HCT116 (cell line): Measurements from ENCODE around the gene SEMA4D. TPM values are rescaled to one million over a fixed set of nuclear protein-coding genes. Genes with fewer than 3 reads are reported as not detected.

Experiments
- ATAC-seq: fragments of 200-7000 bp; cut with Tn5 transposase; 2 replicates; pipeline ENCODE4 v1.9.1; 2020; ENCODE audit warnings: mild to moderate bottlenecking, moderate library complexity
- BruUV-seq: library from RNA; stranded (reverse); fragments of 400-500 nt; replicated peaks from 2 replicates; lab custom pipeline; 2021; lab: Mats Ljungman, UMichigan
- CTCF ChIA-PET: fragments of 300-600 bp; sonication (Branson Sonifier 250); formaldehyde crosslinking; loops from one replicate; lab custom pipeline; 2021; ENCODE audit warnings: antibody characterized with exemption; lab: Charles Lee
- POLR2A ChIA-PET: fragments of 300-600, 350-600 bp; sonication (Branson Sonifier 250); formaldehyde crosslinking; loops from one replicate; lab custom pipeline; 2021; ENCODE audit warnings: antibody characterized with exemption; lab: Charles Lee
- RAD21 ChIA-PET, 2 experiments: fragments of 300-600 bp; sonication (Branson Sonifier 250); formaldehyde crosslinking; loops; one replicate each; lab custom pipeline; 2023; ENCODE audit warnings: low total read pairs in 2 of 2; ENCODE audit not compliant: uncharacterized antibody in 2 of 2, unreplicated experiment in 2 of 2, low non-redundant PET in 1 of 2; lab: Charles Lee
- DNase-seq: peaks from one replicate; pipeline ENCODE4 v3.0.0-alpha.2; 2010; ENCODE audit warnings: low read depth, low spot score
- H2AFZ ChIP-seq: fragments of 200-600 bp; shearing (Covaris generic), sonication (generic); 2 replicates; pipeline ENCODE4 v1.6.1; 2017; ENCODE audit warnings: low read depth, mixed run types, mixed read lengths, antibody characterized with exemption, low read length; ENCODE audit not compliant: poor library complexity, severe bottlenecking
- H3K27ac ChIP-seq: 2 replicates; pipeline ENCODE4 v1.5.1; 2012; ENCODE audit warnings: low read depth, low read length
- H3K27me3 ChIP-seq: fragments of 200-600 bp; sonication (generic); 2 replicates; pipeline ENCODE4 v1.6.1; 2016; ENCODE audit warnings: mixed run types, low read length, mixed read lengths; ENCODE audit not compliant: insufficient read depth
- H3K36me3 ChIP-seq, 2 experiments: fragments of 200-500 bp in 1 of 2; fragments of 200-600 bp in 1 of 2; sonication (Bioruptor generic) in 1 of 2; sonication (generic) in 1 of 2; 2 replicates each; pipeline versions ENCODE4 v1.5.1 to v1.6.1; 2014 to 2016; ENCODE audit warnings: low read length in 2 of 2, inconsistent platforms in 1 of 2, mixed read lengths in 1 of 2, mixed run types in 1 of 2; ENCODE audit not compliant: insufficient read depth in 2 of 2, control insufficient read depth in 1 of 2
- H3K4me1 ChIP-seq, 2 experiments: fragments of 200-600 bp in 1 of 2; sonication (generic) in 1 of 2; 2 replicates each; pipeline versions ENCODE4 v1.5.1 to v1.6.1; 2012 to 2017; ENCODE audit warnings: low read length in 2 of 2, inconsistent platforms in 1 of 2, mild to moderate bottlenecking in 1 of 2, mixed read lengths in 1 of 2, mixed run types in 1 of 2, moderate library complexity in 1 of 2; ENCODE audit not compliant: insufficient read depth in 2 of 2, control insufficient read depth in 1 of 2
- H3K4me2 ChIP-seq: fragments of 200-600 bp; sonication (generic); 2 replicates; pipeline ENCODE4 v1.6.1; 2017; ENCODE audit warnings: mixed run types, low read length, mixed read lengths
- H3K4me3 ChIP-seq, 2 experiments: fragments of 200-600 bp in 1 of 2; sonication (generic) in 1 of 2; replicated peaks in 1 of 2; 2 replicates each; pipeline ENCODE4 v1.5.1; 2011 to 2016; ENCODE audit warnings: low read length in 2 of 2, control low read depth in 1 of 2, low read depth in 1 of 2, mild to moderate bottlenecking in 1 of 2, mixed read lengths in 1 of 2, mixed run types in 1 of 2
- H3K79me2 ChIP-seq: fragments of 200-600 bp; sonication (generic); 2 replicates; pipeline ENCODE4 v1.6.1; 2017; ENCODE audit warnings: mild to moderate bottlenecking, mixed run types, low read length, moderate library complexity, mixed read lengths; ENCODE audit not compliant: insufficient read depth
- H3K9ac ChIP-seq: fragments of 200-600 bp; sonication (generic); 2 replicates; pipeline ENCODE4 v1.6.1; 2016; ENCODE audit warnings: low read length, mixed read lengths
- H3K9me2 ChIP-seq: fragments of 200-600 bp; sonication (generic), shearing (Covaris generic); 2 replicates; pipeline ENCODE4 v1.6.1; 2017; ENCODE audit warnings: mixed run types, mild to moderate bottlenecking, moderate library complexity; ENCODE audit not compliant: insufficient read depth
- H3K9me3 ChIP-seq, 2 experiments: fragments of 200-500 bp in 1 of 2; fragments of 200-600 bp in 1 of 2; sonication (Bioruptor generic) in 1 of 2; sonication (generic) in 1 of 2; 2 replicates each; pipeline ENCODE4 v1.6.1; 2014 to 2017; ENCODE audit warnings: low read length in 2 of 2, mixed read lengths in 2 of 2, inconsistent platforms in 1 of 2, low read depth in 1 of 2, mild to moderate bottlenecking in 1 of 2, mixed run types in 1 of 2, moderate library complexity in 1 of 2; ENCODE audit not compliant: control insufficient read depth in 1 of 2, insufficient read depth in 1 of 2
- H4K20me1 ChIP-seq: fragments of 200-600 bp; sonication (generic), shearing (Covaris generic); 2 replicates; pipeline ENCODE4 v1.6.1; 2017; ENCODE audit warnings: mixed run types, mild to moderate bottlenecking, moderate library complexity; ENCODE audit not compliant: insufficient read depth
- CBX3 ChIP-seq: IDR thresholded peaks from 2 replicates; pipeline ENCODE4 v1.6.1; 2012; ENCODE audit warnings: low read depth
- CTCF ChIP-seq, 3 experiments: fragments of 200-600 bp in 1 of 3; sonication (generic) in 1 of 3; IDR thresholded peaks in 2 of 3; conservative IDR thresholded peaks in 1 of 3; 2 replicates each; pipeline ENCODE4 v1.5.1; 2012 to 2017; ENCODE audit warnings: low read depth in 2 of 3, low read length in 2 of 3, antibody characterized with exemption in 1 of 3, borderline replicate concordance in 1 of 3, control low read depth in 1 of 3, mild to moderate bottlenecking in 1 of 3, mixed read lengths in 1 of 3, mixed run types in 1 of 3, moderate library complexity in 1 of 3; ENCODE audit not compliant: insufficient read depth in 1 of 3
- POLR2AphosphoS5 ChIP-seq: IDR thresholded peaks from 2 replicates; pipeline ENCODE4 v1.6.1; 2011; ENCODE audit warnings: mild to moderate bottlenecking, low read depth, low read length, moderate library complexity
- SP1 ChIP-seq: IDR thresholded peaks from 2 replicates; pipeline ENCODE4 v1.6.1; 2012; ENCODE audit warnings: low read depth
- TCF7L2 ChIP-seq: IDR thresholded peaks from 2 replicates; pipeline ENCODE4 v1.7.0; 2011; ENCODE audit warnings: borderline replicate concordance, inconsistent platforms; ENCODE audit not compliant: insufficient read depth, insufficient read length; ENCODE audit errors: extremely low read depth
- intact Hi-C: fragments of 100-400 bp; cut with micrococcal nuclease; formaldehyde crosslinking; loops from 2 replicates; pipeline ENCODE4 v1.10.0; 2022
- total RNA-seq: library from RNA; stranded (reverse); gene quantifications from one replicate; pipeline ENCODE4 v1.2.1, GENCODE V29; 2021; ENCODE audit not compliant: unreplicated experiment

The SEMA4D gene
- total RNA-seq, 1 experiment from 2014 or later = 32.0 TPM

- no peaks in the 10 kb centered on the region for H3K27me3 ChIP-seq
- H3K27ac ChIP-seq = no peak overlapping the region
- DNase-seq (no peak), ATAC-seq (no peak)
- POLR2A ChIA-PET = no interaction called here
- intact Hi-C loops = no loop called here
- peaks cover 2 to 10% of the 10 kb centered on the region in 2 experiments; a peak in 1 of 4 replicates for H3K4me1 ChIP-seq
- no peak overlapping the region for H2AFZ ChIP-seq
- no peaks in the 10 kb centered on the region for H3K79me2 ChIP-seq
- no TSS peak for BruUV-seq
- H3K36me3 ChIP-seq = no peaks in the 10 kb centered on the region
- TF ChIP-seq TCF7L2 (no peak), SP1 (no peak), CBX3 (no peak), POLR2AphosphoS5 (no peak), CTCF (IDR thresholded peaks at IDR 0.05 in 2 of 3, conservative IDR thresholded peaks at IDR 0.05 in 1 of 3; ENCODE audit: borderline replicate concordance in 1 of 3, insufficient read depth in 1 of 3, low read depth in 2 of 3, low read length in 2 of 3) (no peak)
- H3K9me2 ChIP-seq = no peaks in the 10 kb centered on the region
- CTCF ChIA-PET = no interaction called here
- H3K4me2 ChIP-seq = no peak overlapping the region
- RAD21 ChIA-PET = no interaction called here
- no peaks in the 10 kb centered on the region for H3K9me3 ChIP-seq
- H3K9ac ChIP-seq = no peak overlapping the region
- H4K20me1 ChIP-seq = no peaks in the 10 kb centered on the region
- no peak overlapping the region for H3K4me3 ChIP-seq
Measured at GRCh38 chr9:89419978-89420394, 77.9 kb downstream of the SEMA4D start.

DNA sequence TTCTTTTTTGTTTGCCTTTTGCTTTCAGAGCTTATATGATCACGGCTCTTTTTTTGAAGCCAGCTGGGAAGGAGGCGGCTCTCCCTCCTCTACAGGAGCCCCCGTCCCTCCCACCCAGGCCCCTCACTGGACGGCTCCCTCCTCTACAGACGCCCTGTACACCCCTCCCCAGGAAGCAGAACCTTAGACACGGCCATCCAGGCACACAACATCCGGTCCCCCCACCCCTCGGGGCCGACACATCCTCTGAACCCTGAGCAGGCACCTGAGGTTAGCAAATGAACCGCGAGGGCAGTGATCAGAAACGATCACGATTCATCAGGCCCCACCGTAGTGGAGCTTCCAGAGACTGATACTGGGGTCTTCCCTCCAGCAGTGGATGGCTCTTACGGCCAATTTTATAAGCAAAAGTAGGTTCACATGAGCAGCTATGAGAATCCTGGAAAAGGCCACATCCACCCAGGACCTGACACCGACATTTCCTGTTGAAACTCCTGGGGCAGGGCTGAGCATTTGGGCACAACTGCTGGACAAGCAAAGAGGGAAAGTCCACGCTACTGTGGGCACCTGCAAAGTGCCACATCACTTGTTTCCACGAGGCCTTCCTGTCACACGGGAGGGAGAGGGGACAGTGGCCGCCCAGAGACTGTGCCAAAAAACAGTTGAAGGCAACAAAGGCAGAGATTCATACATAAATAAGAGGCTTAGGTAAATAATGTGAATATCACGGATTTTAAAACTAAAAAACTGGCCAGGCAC is 78.9 kb downstream of the SEMA4D start:
- Histone ChIP-seq H3K36me3 (no peaks in the 10 kb centered on the region), H3K27me3 (no peaks in the 10 kb centered on the region), H3K4me3 (no peak overlapping the region), H4K20me1 (no peaks in the 10 kb centered on the region), H3K4me2 (no peak overlapping the region), H3K27ac (no peak overlapping the region), H3K9me3 (no peaks in the 10 kb centered on the region), H2AFZ (no peak overlapping the region), H3K79me2 (no peaks in the 10 kb centered on the region), H3K9me2 (no peaks in the 10 kb centered on the region), H3K9ac (no peak overlapping the region), H3K4me1 (peaks cover 2 to 10% of the 10 kb centered on the region in 2 experiments; a peak in 1 of 4 replicates)
- ATAC-seq (no peak), DNase-seq (no peak)
- TF ChIP-seq TCF7L2 = no peak
- BruUV-seq = no TSS peak
- CTCF ChIA-PET = no interaction called here
- intact Hi-C loops = no loop called here
- POLR2A ChIA-PET = no interaction called here
- RAD21 ChIA-PET = no interaction called here
